IPS-15b (cell line): ENCODE measurements around the gene PCDH1.

Experiments
- H3K27me3 ChIP-seq: one replicate; pipeline ENCODE4 v1.6.1; 2013; ENCODE audit warnings: low read length; ENCODE audit not compliant: control insufficient read depth, insufficient read depth
- H3K36me3 ChIP-seq: one replicate; pipeline ENCODE4 v1.6.1; 2013; ENCODE audit warnings: low read length; ENCODE audit not compliant: control insufficient read depth, insufficient read depth
- H3K4me1 ChIP-seq: one replicate; pipeline ENCODE4 v1.6.1; 2013; ENCODE audit warnings: mild to moderate bottlenecking, low read length; ENCODE audit not compliant: control insufficient read depth, insufficient read depth
- H3K4me3 ChIP-seq: one replicate; pipeline ENCODE4 v1.5.1; 2013; ENCODE audit warnings: low read depth, low read length
- H3K9ac ChIP-seq: one replicate; pipeline ENCODE4 v1.6.1; 2013; ENCODE audit warnings: low read depth, mild to moderate bottlenecking, low read length
- H3K9me3 ChIP-seq: one replicate; pipeline ENCODE4 v1.6.1; 2013; ENCODE audit warnings: mild to moderate bottlenecking, low read length; ENCODE audit not compliant: control insufficient read depth, insufficient read depth

The PCDH1 gene

DNA sequence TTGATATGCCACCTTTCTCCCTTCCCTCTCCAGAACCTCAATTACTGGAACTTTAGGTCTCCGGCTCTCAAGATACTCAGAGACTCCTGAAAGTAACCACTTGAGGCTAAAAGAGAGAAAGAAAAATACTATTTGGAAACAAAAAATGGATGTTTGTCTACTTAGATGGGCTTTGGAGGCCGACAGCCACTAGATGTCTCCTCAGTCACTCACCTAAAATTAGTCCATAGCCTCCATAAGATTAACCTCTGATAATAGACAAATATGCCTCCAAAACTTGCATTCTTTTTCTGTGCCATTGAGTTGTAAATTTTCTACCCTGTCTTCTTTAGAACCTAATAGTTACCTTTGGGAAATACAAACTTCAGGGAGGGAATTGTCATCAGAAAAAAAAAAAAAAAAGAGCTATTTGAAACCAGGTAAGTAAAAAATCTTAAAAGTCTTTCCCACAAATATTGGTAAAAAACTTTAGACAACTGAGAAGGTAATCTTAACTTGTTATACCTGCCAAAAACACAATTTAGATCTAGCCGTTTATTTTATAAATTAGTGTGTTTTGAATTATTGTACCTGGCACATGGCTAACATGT is 11.2 kb upstream of the PCDH1 start:
- Histone ChIP-seq H3K9me3 (no peaks in the 10 kb centered on the region), H3K4me3 (no peak overlapping the region), H3K9ac (no peak overlapping the region), H3K4me1 (no peaks in the 10 kb centered on the region), H3K36me3 (no peaks in the 10 kb centered on the region), H3K27me3 (peaks cover 5% of the 10 kb centered on the region)

DNA sequence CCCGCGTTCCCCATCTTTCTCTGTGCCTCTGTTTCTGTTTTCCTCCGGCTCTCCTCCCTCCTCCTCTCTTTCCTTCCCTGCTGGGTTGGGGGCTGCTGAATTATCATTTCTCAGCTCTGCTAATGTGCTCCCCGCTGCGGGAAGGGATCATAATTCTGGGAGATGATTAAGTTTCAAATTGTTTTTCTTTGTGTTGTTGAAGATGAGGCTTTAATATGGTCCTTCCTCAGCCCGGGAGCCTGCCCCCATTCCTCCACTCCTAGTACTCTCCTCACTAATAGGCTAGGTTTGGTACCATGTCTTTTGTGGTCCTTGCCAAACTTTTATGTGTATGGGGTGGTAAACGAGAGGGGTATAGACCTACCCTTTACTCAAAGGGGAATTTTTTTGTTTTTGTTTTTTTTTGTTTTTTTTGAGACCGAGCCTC is 5.7 kb upstream of the PCDH1 start:
- peaks cover 39% of the 10 kb centered on the region for H3K4me1 ChIP-seq
- peaks cover 26% of the 10 kb centered on the region for H3K27me3 ChIP-seq
- H3K36me3 ChIP-seq: no peaks in the 10 kb centered on the region
- no peaks in the 10 kb centered on the region for H3K9me3 ChIP-seq
- peak overlapping the region; percentile 69 for H3K4me3 ChIP-seq
- H3K9ac ChIP-seq: no peak overlapping the region

DNA sequence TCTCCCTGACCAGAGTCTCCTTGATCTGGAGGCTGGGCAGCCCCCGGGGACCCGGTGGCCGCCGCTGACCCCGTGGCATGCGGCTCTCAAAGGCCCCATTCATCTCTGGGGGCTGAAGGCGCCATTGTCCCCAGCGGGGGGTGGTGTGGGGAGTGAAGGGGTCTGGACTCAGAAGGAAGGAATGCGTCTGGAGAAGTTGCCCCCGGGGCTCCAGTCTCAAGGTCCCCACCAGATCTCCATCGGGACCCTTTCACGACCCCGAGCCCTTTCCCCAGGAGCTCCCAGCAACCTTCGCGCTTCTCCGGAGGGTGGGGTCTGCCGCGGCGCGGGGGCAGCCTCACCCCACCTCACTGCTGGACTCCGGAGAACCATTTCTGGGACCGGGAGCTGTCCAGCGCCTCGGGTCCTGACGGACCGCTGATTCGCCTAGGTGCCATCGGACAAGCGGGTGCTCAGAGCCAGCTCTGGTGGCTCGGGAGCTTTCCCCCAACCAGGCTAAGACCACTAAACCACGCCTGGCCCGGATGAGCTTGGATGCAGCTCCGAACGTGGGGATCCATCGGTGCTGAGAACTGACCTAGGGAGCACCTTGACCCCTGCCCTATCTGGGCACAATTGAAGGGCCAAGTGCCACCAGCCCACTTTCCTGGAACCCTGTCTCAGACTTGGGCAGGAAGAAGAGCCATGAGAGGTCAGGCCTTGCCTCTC is 5.1 kb upstream of the PCDH1 start:
- H3K4me3 ChIP-seq: peak overlapping the region; percentile 69
- H3K27me3 ChIP-seq: peaks cover 26% of the 10 kb centered on the region
- no peak overlapping the region for H3K9ac ChIP-seq
- no peaks in the 10 kb centered on the region for H3K36me3 ChIP-seq
- H3K4me1 ChIP-seq: peaks cover 39% of the 10 kb centered on the region
- no peaks in the 10 kb centered on the region for H3K9me3 ChIP-seq

DNA sequence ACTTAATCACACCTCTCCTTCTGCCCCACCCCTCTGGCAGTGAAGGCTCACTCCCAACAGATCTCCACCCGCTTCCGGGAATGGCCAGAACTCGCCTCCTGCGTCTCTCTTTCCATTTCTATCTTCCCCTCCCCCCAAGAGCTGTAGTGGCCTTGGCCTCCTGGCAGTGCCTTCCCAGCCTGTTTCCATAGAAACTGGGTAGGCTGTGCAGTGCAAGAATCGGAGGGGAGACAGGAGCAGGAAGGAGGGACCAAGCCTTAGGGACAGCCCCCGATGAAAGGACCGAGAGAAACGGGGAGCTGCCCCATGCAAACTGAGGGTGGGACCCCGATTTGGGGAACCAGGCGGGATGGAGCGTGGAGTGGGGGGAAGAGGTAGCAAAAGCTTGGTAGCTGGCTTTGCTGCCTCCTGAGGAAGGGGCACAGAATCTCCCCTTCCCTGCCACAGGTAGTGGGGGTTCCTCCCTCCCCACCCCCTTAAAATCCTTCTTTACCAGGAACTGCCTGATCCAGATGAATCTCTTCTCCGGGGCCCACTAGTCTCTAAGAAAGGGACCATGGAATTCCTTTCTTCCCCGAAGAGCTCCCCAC is 4.5 kb upstream of the PCDH1 start:
- Histone ChIP-seq H3K4me1 (peaks cover 39% of the 10 kb centered on the region), H3K36me3 (no peaks in the 10 kb centered on the region), H3K4me3 (peak overlapping the region; percentile 69), H3K27me3 (peaks cover 26% of the 10 kb centered on the region), H3K9ac (no peak overlapping the region), H3K9me3 (no peaks in the 10 kb centered on the region)

DNA sequence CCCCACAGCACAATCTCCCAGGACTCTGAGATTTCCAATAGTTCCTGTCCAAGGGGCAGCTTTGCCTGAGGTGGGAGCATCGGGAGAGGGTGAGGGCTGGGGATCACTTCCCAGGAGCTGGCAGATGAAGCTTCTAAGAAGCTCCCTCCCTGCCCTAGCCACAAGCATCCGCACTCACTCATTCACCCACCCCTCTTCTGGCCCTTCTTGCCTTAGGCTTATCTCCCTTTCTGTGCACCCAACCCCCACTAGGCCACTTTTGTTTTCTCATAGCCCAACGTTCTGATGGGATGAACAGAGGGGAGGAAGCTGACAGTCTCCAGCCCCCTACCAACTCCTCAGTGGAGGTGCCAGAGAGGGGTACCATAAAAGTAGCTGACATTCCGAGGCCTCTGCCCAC is 3.7 kb upstream of the PCDH1 start:
- Histone ChIP-seq H3K36me3 (no peaks in the 10 kb centered on the region), H3K9ac (no peak overlapping the region), H3K4me3 (peak overlapping the region; percentile 69), H3K9me3 (no peaks in the 10 kb centered on the region), H3K4me1 (peaks cover 41% of the 10 kb centered on the region), H3K27me3 (peaks cover 26% of the 10 kb centered on the region)

DNA sequence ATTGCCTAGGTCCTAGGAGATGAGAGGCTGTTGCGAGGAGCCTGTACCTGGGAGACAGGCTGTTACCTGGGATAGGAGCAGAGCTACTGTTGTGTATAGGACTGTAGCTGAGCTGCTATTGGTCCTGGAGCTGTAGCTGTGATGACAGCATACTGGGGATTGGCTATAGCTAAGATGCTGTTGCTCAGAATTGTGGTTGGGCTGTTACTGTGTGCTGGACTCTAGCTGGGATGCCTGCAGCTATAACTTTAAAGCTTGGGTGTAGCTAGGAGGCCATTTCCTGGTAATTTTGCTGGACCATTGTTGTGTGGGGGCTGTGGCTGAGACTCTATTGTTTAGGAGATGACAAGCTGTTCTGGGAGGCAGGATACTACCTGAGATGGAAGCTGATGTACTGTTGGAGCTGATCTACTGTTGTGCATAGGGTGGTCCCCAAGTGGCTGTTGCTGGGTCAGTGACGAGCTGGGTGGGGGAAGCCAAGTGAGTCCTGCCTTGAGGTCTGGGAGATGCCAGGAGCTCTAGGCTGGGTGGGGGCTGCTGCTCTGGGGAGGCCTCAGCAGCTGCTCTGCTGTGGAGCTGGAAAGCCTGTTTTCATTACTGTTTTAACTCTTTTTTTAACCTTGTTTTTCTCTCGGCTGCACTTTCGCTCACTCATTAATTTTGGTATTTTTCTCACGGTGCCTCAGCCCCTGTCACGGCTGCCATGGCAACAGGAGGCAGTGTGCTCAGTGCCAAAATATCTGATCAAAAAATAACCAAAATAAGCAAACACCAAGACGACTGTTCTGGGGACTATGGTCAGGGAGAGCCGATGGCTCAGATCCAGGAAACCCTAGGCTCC is 3.0 kb upstream of the PCDH1 start:
- Histone ChIP-seq H3K36me3 (no peaks in the 10 kb centered on the region), H3K27me3 (peaks cover 26% of the 10 kb centered on the region), H3K4me1 (peaks cover 41% of the 10 kb centered on the region), H3K4me3 (peak overlapping the region; percentile 69), H3K9ac (no peak overlapping the region), H3K9me3 (no peaks in the 10 kb centered on the region)

DNA sequence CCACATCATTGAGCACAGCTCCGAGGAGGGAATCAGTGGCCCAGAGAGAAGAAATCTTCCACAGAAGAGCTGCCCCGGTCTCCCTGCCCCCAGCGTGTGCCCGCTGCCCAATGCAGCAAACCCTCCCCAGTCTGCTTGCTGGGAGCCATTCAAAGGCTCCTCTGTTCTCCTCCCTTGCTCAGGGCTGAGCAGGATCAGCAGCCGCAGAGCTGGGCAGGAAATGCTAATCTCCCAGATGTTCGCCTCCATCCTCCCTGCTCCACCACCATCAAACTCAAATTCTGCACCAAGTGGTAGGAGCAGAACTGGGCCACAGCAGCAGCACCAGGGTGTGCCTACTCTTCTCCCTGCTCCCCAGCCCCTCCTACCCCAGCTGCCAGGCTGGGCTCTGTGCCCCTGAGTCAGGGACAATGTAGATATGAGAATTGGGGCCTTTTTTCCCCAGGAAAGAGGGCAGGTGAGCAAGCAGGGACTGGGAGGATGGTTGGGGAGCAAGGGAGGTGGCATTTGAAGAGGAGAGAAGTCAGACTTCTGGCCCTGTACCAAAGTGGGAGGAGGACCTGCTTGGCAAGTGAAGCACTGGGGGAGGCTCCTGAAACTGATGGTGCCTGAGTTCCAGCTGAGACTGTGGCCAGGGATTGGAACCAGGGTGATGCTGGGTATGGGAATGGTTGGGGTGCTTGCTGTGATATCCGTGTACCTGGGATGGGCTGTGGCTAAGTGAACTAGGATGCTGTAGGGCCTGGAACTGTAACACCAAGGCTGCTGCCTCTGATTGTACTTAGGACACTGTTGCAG is 1.9 kb upstream of the PCDH1 start:
- no peak overlapping the region for H3K4me3 ChIP-seq
- no peaks in the 10 kb centered on the region for H3K36me3 ChIP-seq
- peaks cover 26% of the 10 kb centered on the region for H3K27me3 ChIP-seq
- no peak overlapping the region for H3K9ac ChIP-seq
- peaks cover 42% of the 10 kb centered on the region for H3K4me1 ChIP-seq
- no peaks in the 10 kb centered on the region for H3K9me3 ChIP-seq

DNA sequence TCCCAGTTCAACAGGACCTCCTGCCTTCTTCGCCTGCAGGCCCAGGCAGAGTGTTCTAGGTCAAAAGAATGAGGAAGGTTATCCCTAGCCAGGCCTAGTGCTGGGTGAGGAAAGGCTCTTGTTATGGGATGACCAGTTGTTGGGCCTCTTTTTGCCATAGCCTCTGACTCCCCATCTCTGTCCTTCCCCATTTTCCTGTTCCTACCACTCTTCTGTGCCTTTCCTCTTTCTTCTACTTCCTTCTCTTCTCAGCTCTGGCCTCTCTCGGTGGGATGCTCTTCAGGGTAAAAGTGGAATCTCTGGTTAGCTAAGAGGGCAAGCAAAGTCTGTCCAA is 1.2 kb upstream of the PCDH1 start:
- peak overlapping the region; percentile 10 for H3K4me3 ChIP-seq
- H3K4me1 ChIP-seq: peaks cover 46% of the 10 kb centered on the region
- H3K27me3 ChIP-seq: peaks cover 22% of the 10 kb centered on the region
- no peaks in the 10 kb centered on the region for H3K36me3 ChIP-seq
- H3K9ac ChIP-seq: no peak overlapping the region
- H3K9me3 ChIP-seq: no peaks in the 10 kb centered on the region

DNA sequence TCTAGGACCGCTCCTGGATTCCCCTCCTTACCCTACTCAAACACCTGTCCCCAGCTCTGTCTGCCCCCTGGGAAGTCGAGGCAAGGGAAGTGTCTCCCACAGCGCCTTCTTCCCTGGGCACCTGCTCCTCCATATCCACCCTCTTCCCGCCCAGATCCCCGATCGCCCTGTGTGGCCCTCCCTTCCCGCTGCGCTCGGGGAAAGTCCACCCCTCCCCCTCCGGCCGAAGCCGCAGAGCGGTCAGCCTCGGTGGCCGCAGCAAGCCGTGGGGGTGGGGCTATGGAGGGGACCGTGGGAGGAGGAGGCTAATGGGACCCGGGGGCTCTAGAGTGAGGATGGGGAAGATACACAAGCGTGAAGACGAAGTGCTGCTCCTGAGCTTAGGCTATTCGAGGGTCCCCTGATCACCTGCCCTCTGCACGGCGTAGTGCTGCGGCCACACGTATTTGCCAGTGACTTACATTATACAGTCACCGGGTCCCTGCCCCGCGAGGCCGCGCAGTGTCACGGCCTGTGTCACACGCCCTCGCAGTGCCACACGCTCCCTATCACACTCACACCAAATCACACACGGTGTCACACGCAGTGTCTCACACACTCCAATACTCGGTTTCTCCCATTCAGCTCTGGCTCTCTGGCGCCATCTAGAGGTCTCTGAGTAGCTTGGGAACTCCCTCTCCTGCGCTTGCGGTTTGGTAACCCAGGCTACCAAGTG is 658 bp upstream of the PCDH1 start:
- Histone ChIP-seq H3K4me3 (peak overlapping the region; percentile 78), H3K9ac (no peak overlapping the region), H3K9me3 (no peaks in the 10 kb centered on the region), H3K4me1 (peaks cover 45% of the 10 kb centered on the region), H3K27me3 (peaks cover 23% of the 10 kb centered on the region), H3K36me3 (no peaks in the 10 kb centered on the region)

DNA sequence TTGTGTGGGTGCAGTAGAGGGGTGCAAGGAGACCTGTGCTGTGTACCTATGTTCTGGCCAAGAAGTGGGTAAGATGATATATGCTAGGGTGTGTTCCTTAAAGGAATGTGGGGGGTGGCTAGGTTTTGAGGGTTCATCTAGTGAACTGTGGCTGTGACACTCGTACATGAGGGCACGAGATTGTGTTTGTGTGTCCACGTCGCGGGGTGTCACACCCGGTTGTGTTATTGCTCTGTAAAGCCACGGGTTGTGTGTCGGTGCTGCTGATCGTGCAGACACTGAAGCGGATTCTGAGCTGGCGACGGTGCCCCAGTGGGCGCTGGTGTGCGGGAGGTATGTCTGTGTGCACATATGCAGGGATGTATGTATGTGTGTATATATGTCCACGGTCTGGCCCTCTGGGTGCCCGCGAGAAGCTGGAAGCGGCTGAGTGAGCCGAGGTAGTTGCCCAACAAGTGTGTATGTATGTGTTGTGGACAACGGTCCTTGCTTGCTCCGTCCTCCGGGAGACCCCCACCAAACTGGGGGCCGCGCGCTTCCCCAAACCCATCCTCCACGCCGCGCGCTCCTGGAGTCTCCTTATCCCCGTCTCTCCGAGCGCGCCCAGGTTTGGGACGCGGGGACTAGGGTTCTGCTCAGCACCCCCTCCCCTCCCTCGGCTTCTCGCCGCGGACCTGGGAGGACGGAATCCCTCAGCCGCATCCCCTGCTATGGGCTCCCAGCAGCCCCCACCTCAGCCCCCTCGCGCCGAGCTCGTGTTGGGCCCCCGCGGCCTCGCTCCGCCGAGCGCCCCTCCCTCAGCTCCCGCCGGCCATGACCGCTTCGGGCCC is 639 bp downstream of the PCDH1 start:
- Histone ChIP-seq H3K4me1 (peaks cover 41% of the 10 kb centered on the region), H3K9ac (peak overlapping the region; percentile 76), H3K27me3 (peaks cover 23% of the 10 kb centered on the region), H3K9me3 (no peaks in the 10 kb centered on the region), H3K36me3 (no peaks in the 10 kb centered on the region), H3K4me3 (peak overlapping the region; percentile 89)
